Calu3 (cell line): ENCODE results near the gene ASTN1. TPM values are rescaled to one million over a fixed set of nuclear protein-coding genes. Genes with fewer than 3 reads are reported as not detected.
A peak's percentile ranks its signal among the peaks of the same experiment; 100 is the strongest.

Source experiments
- Bru-seq: library from RNA; stranded (reverse); fragments of 400-500 nt; gene quantifications from one replicate; lab custom pipeline; 2021; lab: Mats Ljungman, UMichigan
- BruChase-seq, 2 experiments: library from RNA; stranded (reverse); fragments of 400-500 nt; gene quantifications; one replicate each; lab custom pipeline; 2021; lab: Mats Ljungman, UMichigan
- BruUV-seq: library from RNA; stranded (reverse); fragments of 400-500 nt; replicated peaks from 2 replicates; lab custom pipeline; 2021; lab: Mats Ljungman, UMichigan
- CTCF ChIA-PET: fragments of 300-600 bp; sonication (Branson Sonifier 250); formaldehyde crosslinking; loops from one replicate; lab custom pipeline; 2022; ENCODE audit warnings: antibody characterized with exemption; lab: Charles Lee
- DNase-seq: peaks from one replicate; pipeline ENCODE4 v3.0.0; 2022
- H3K27ac Mint-ChIP-seq: one replicate; pipeline ENCODE4 v1.8.0; 2022; ENCODE audit warnings: mixed read lengths; ENCODE audit not compliant: unreplicated experiment
- H3K27me3 Mint-ChIP-seq: one replicate; pipeline ENCODE4 v1.8.0; 2022; ENCODE audit warnings: mixed read lengths; ENCODE audit not compliant: unreplicated experiment
- H3K36me3 Mint-ChIP-seq: one replicate; pipeline ENCODE4 v1.8.0; 2022; ENCODE audit warnings: mild to moderate bottlenecking, moderate library complexity, mixed read lengths; ENCODE audit not compliant: insufficient read depth, unreplicated experiment
- H3K4me1 Mint-ChIP-seq: one replicate; pipeline ENCODE4 v1.8.0; 2022; ENCODE audit warnings: mild to moderate bottlenecking, low read depth, mixed read lengths; ENCODE audit not compliant: unreplicated experiment
- H3K4me3 Mint-ChIP-seq: one replicate; pipeline ENCODE4 v1.8.0; 2022; ENCODE audit warnings: mild to moderate bottlenecking, low read depth, moderate library complexity, mixed read lengths; ENCODE audit not compliant: unreplicated experiment
- H3K9me3 Mint-ChIP-seq: one replicate; pipeline ENCODE4 v1.8.0; 2022; ENCODE audit warnings: low read depth, mixed read lengths; ENCODE audit not compliant: unreplicated experiment
- intact Hi-C: fragments of 100-400 bp; cut with micrococcal nuclease; formaldehyde crosslinking; loops from one replicate; pipeline ENCODE4 v1.10.0; 2022; ENCODE audit not compliant: unreplicated experiment
- long read RNA-seq: library from polyadenylated mRNA; stranded (forward); transcript quantifications from one replicate; pipeline ENCODE4 v2.0.0, GENCODE V29; 2022
- total RNA-seq: library from RNA; stranded (reverse); gene quantifications from 2 replicates; pipeline ENCODE4 v1.2.3, GENCODE V29; 2022
- TF ChIP-seq, protein P1 (sequence below): fragments of 200-600 bp; IDR thresholded peaks from one replicate; pipeline ENCODE4 v1.8.0; 2022; ENCODE audit warnings: antibody characterized with exemption; ENCODE audit not compliant: unreplicated experiment

ASTN1 gene
- total RNA-seq, result not detected in 2 replicates
- Bru-seq, nascent RNA, result percentile 0 among the genes with signal in this experiment
- not detected for BruChase-seq, experiment 1, labeled RNA remaining after a 6-hour chase
- BruChase-seq, experiment 2, labeled RNA remaining after a 2-hour chase, result not detected
- long read RNA-seq, result 0 reads

DNA sequence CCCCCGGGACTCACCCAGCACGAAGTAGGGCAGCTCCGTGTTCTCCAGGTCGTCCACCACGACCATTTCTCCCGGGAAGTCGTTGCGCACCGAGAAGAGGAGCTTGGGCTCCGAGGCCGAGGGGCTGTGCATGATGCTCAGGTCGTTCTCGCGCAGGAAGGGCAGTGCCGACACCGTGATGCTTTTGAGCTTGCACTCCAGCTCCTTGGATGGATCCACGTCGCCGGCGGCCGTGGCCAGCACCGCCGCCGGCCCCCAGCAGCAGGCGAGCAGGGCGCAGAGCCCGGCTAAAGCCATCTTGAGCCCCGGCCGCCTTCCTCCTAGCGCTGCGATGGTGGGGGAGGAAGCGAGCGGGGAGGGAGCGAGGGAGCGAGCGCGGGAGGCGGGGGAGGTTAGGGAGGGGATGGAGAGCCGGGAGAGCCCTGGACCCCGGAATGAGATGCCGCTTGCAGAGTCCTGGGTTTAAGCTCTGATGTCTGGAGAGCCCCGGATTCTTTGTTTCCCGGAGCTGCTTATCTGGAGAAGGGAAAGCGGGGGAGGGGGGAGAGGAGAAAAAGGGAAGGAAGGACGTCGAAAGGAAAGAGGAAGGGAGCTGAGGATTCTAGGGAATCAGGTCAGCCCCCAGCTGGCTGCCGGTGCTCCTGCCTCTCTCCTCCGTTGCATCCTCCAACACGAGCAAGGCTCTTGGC, at the start of gene ASTN1:
ASTN1 (minus strand) TSS at position 333 of the 689 bp plus-strand sequence; CDS start at position 297, 36 bp downstream.
- Mint-ChIP-seq H3K4me1 (peaks cover 10% of the 10 kb centered on the region), H3K4me3 (no peak within 1 kb of the TSS), H3K27ac (no peak within 1 kb of the TSS), H3K36me3 (no peaks in the 10 kb centered on the region), H3K27me3 (peaks cover 63% of the 10 kb centered on the region), H3K9me3 (peaks cover 2% of the 10 kb centered on the region)
- BruUV-seq, result no TSS peak
- no peak for DNase-seq
- TF ChIP-seq, protein P1, sequence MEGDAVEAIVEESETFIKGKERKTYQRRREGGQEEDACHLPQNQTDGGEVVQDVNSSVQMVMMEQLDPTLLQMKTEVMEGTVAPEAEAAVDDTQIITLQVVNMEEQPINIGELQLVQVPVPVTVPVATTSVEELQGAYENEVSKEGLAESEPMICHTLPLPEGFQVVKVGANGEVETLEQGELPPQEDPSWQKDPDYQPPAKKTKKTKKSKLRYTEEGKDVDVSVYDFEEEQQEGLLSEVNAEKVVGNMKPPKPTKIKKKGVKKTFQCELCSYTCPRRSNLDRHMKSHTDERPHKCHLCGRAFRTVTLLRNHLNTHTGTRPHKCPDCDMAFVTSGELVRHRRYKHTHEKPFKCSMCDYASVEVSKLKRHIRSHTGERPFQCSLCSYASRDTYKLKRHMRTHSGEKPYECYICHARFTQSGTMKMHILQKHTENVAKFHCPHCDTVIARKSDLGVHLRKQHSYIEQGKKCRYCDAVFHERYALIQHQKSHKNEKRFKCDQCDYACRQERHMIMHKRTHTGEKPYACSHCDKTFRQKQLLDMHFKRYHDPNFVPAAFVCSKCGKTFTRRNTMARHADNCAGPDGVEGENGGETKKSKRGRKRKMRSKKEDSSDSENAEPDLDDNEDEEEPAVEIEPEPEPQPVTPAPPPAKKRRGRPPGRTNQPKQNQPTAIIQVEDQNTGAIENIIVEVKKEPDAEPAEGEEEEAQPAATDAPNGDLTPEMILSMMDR, result no peak
- intact Hi-C loops, result no loop called here
- CTCF ChIA-PET, result interaction anchor here (0.6 kb wide), 1 partner anchor 141 kb away, joined by 4 read pairs; no protein-coding TSS in a partner anchor

DNA sequence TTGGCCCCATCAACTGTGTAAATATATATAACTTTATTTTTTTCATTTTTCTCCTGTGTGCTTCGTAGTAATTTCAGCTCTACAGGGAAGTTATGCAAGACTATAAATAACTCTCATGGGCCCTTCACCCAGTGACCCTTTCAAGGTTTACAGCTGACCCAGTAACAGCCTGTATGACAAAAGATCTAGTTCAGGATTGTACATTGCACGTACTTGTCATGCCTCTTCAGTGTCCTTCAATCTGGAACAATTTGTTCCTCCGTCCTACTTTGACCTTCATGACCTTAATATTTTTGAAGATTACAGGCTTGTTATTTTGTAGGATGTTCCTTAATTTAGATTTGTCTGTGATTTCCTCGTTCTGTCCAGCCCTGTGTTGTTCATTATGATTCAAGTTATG, 46.7 kb upstream of the ASTN1 start:
- BruUV-seq, result no TSS peak
- peaks cover 13% of the 10 kb centered on the region for H3K27me3 Mint-ChIP-seq
- peaks cover 2% of the 10 kb centered on the region for H3K9me3 Mint-ChIP-seq
- DNase-seq, result no peak
- H3K36me3 Mint-ChIP-seq, result no peaks in the 10 kb centered on the region
- CTCF ChIA-PET, result no interaction called here
- intact Hi-C loops, result no loop called here
- peaks cover 10% of the 10 kb centered on the region for H3K4me1 Mint-ChIP-seq
- H3K4me3 Mint-ChIP-seq, result no peak overlapping the region
- TF ChIP-seq, protein P1, result no peak
- H3K27ac Mint-ChIP-seq, result no peak overlapping the region

DNA sequence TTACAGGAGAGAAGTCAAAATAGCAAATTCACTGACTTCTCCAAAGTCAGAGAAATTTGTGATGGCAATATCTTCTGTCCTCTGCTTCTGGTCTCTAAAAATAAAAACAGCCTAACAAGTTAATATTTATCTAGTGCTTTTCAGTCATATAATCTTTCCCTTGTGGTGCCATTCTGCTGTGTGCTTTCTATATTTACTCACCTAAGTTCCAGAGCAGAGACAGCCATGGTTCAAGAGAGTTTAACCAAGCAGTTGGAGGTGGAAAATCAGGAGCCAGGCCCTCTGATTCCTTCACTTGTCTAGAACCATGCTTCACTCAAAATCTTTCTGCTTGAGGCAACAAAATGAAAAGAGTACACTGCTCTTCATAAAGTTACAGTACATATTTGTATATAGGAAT, 45.6 kb upstream of the ASTN1 start:
- CTCF ChIA-PET, result interaction anchor here (1.5 kb wide), 1 partner anchor 28 kb away, joined by 4 read pairs; no protein-coding TSS in a partner anchor
- intact Hi-C loops, result no loop called here
- peaks cover 13% of the 10 kb centered on the region for H3K27me3 Mint-ChIP-seq
- H3K36me3 Mint-ChIP-seq, result no peaks in the 10 kb centered on the region
- TF ChIP-seq, protein P1, result no peak
- H3K9me3 Mint-ChIP-seq, result peaks cover 2% of the 10 kb centered on the region
- no TSS peak for BruUV-seq
- no peak overlapping the region for H3K27ac Mint-ChIP-seq
- peaks cover 10% of the 10 kb centered on the region for H3K4me1 Mint-ChIP-seq
- DNase-seq, result no peak
- no peak overlapping the region for H3K4me3 Mint-ChIP-seq

DNA sequence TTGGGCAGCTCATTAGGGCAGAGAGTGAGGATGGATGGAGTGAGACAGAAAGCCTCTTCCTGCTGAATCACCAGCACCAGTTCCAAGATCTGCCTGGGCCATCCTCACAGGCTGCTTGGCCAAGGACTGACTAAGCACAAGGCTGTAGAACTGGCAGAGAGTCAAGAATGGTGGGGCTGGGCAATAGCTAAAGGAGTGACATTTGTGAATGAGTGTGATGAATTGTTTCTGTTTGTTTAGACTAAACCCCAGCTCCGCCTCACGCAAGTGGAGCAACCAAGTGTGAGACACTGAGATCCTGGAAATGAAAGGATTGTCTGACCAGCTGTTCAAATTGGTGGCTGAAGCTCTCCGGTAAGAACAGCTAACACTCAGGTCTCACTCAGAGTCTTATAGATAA, 44.8 kb upstream of the ASTN1 start:
- CTCF ChIA-PET, result interaction anchor here (0.9 to 1.5 kb wide), 2 partner anchors 28 to 146 kb away, joined by 4 read pairs; no protein-coding TSS in a partner anchor
- no peaks in the 10 kb centered on the region for H3K36me3 Mint-ChIP-seq
- no TSS peak for BruUV-seq
- TF ChIP-seq, protein P1, result no peak
- no peak overlapping the region for H3K4me3 Mint-ChIP-seq
- DNase-seq, result peak; percentile 76
- intact Hi-C loops, result no loop called here
- peaks cover 10% of the 10 kb centered on the region for H3K4me1 Mint-ChIP-seq
- no peak overlapping the region for H3K27ac Mint-ChIP-seq
- H3K9me3 Mint-ChIP-seq, result no peaks in the 10 kb centered on the region
- H3K27me3 Mint-ChIP-seq, result peaks cover 13% of the 10 kb centered on the region
